NCI-H1694 treated with DMSO at 0.1 percent for 48 hours (cell line): ENCODE measurements around the gene ARAP3.

Experiments
- DNase-seq: peaks from one replicate; lab custom pipeline; 2025; lab: John Stamatoyannopoulos, UW

ARAP3 gene

GRCh38 chr5:141640698-141641097 lies 41.3 kb downstream of the ARAP3 start:
- no peak for DNase-seq

- no peak for DNase-seq
Observed at GRCh38 chr5:141640051-141640415, 42.0 kb downstream of the ARAP3 start.

- no peak for DNase-seq
Observed at GRCh38 chr5:141639357-141640050, 42.5 kb downstream of the ARAP3 start.

GRCh38 chr5:141638771-141639170 lies 43.3 kb downstream of the ARAP3 start:
- no peak for DNase-seq

GRCh38 chr5:141637767-141638419 lies 44.1 kb downstream of the ARAP3 start:
- DNase-seq = no peak

GRCh38 chr5:141637123-141637766 lies 44.8 kb downstream of the ARAP3 start:
- DNase-seq = no peak

- peak; percentile 76 for DNase-seq
Observed at GRCh38 chr5:141636413-141637122, 45.5 kb downstream of the ARAP3 start, which contains the start of the genes HDAC3 and RELL2. TSS of gene HDAC3 (minus strand) at chr5:141636849. CDS start at chr5:141636790, 59 bp downstream. TSS of gene RELL2 (plus strand) at chr5:141636997. CDS start at chr5:141638226, 1,229 bp downstream.

GRCh38 chr5:141636106-141636412 lies 46.0 kb downstream of the ARAP3 start:
- DNase-seq = no peak

- DNase-seq = no peak
Observed at GRCh38 chr5:141635646-141636045, 46.4 kb downstream of the ARAP3 start.

- DNase-seq = no peak
Observed at GRCh38 chr5:141634720-141635119, 47.3 kb downstream of the ARAP3 start.

- DNase-seq = no peak
Observed at GRCh38 chr5:141633871-141634561, 48.0 kb downstream of the ARAP3 start.

- DNase-seq = no peak
Observed at GRCh38 chr5:141632650-141633049, 49.4 kb downstream of the ARAP3 start.

- DNase-seq = no peak
Observed at GRCh38 chr5:141630570-141631140, 51.4 kb downstream of the ARAP3 start.

GRCh38 chr5:141628175-141628788 lies 53.7 kb downstream of the ARAP3 start:
- DNase-seq = no peak

- DNase-seq = no peak
Observed at GRCh38 chr5:141623611-141624010, 58.4 kb downstream of the ARAP3 start.

- no peak for DNase-seq
Observed at GRCh38 chr5:141623186-141623585, 58.8 kb downstream of the ARAP3 start.

GRCh38 chr5:141618804-141619554 lies 63.1 kb downstream of the ARAP3 start, which contains the start of gene DIAPH1:
TSS of gene DIAPH1 (minus strand) at chr5:141619000. CDS start at chr5:141618914, 86 bp downstream.
- DNase-seq = peak; percentile 84

- DNase-seq = no peak
Observed at GRCh38 chr5:141618030-141618803, 63.8 kb downstream of the ARAP3 start.

- no peak for DNase-seq
Observed at GRCh38 chr5:141617682-141618029, 64.4 kb downstream of the ARAP3 start.

- DNase-seq = no peak
Observed at GRCh38 chr5:141617128-141617527, 64.9 kb downstream of the ARAP3 start.
